ENCODE data around the gene RPS2.

DNA sequence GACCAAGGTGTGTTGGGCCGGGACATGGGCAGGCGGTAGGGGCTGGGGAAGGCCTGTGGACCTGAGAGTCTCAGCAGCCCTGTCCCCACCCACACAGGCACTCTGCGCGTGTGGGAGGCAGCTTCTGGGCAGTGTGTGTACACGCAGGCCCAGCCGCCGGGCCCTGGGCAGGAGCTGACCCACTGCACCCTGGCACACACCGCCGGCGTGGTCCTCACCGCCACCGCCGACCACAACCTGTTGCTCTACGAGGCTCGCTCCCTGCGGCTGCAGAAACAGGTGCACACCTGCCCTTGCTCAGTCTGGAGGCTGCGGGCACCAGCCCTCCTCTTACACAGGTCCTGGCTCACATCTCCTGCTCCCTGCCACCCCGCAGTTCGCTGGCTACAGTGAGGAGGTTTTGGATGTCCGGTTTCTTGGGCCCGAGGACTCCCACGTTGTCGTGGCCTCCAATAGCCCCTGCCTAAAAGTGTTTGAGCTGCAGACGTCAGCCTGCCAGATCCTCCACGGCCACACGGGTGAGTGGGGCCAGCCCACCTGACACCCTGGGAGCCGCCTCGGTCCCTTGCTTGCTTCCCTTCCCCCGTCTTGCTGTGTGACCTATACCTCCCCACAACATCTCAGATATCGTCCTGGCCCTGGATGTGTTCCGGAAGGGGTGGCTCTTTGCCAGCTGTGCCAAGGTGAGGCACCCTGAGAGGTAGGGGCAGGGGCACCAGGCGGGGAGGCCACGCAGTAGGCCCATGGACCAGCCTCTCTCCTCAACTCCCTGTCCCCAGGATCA is 11.0 kb upstream of the RPS2 start:
- no peak for TF ChIP-seq EZH2 (IDR thresholded peaks at IDR 0.05; ENCODE audit: borderline replicate concordance, insufficient read depth, low read depth, low read length, poor library complexity, severe bottlenecking)
- TF ChIP-seq, protein P1, sequence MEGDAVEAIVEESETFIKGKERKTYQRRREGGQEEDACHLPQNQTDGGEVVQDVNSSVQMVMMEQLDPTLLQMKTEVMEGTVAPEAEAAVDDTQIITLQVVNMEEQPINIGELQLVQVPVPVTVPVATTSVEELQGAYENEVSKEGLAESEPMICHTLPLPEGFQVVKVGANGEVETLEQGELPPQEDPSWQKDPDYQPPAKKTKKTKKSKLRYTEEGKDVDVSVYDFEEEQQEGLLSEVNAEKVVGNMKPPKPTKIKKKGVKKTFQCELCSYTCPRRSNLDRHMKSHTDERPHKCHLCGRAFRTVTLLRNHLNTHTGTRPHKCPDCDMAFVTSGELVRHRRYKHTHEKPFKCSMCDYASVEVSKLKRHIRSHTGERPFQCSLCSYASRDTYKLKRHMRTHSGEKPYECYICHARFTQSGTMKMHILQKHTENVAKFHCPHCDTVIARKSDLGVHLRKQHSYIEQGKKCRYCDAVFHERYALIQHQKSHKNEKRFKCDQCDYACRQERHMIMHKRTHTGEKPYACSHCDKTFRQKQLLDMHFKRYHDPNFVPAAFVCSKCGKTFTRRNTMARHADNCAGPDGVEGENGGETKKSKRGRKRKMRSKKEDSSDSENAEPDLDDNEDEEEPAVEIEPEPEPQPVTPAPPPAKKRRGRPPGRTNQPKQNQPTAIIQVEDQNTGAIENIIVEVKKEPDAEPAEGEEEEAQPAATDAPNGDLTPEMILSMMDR (IDR thresholded peaks at IDR 0.05) = no peak
